SH-SY5Y (cell line): Measurements from ENCODE around the gene ITGBL1.
A peak's percentile ranks its signal among the peaks of the same experiment; 100 is the strongest.

Experiments used
- GATA2 ChIP-seq: IDR thresholded peaks from 2 replicates; pipeline ENCODE4 v1.6.1; 2011; ENCODE audit warnings: mild to moderate bottlenecking, low read depth, low read length
- GATA3 ChIP-seq: IDR thresholded peaks from 2 replicates; pipeline ENCODE4 v1.6.1; 2011; ENCODE audit warnings: low read depth, mild to moderate bottlenecking, low read length, moderate library complexity

Gene ITGBL1

GRCh38 chr13:101726681-101727080 lies 274.2 kb downstream of the ITGBL1 start:
- TF ChIP-seq GATA3 (no peak), GATA2 (no peak)

DNA sequence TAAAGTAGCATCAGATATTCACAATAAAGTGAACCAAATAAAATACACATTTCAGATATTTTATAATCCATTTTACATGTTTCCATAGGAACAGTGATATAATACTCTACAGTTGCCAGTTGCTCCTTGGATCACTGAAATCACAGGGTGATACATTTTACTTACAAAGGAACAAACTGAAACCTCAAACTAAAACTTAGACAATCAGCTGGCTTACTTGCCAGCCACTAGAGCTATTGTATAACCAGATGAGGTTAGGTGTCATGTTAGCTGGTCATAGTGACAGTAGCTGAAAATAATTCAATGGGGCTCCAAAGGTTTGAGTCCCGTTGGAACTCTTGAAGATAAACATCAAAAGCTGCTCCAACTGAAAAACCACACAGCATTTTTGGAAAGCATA lies 274.6 kb downstream of the ITGBL1 start:
- no peak for TF ChIP-seq GATA3
- TF ChIP-seq GATA2, result no peak

GRCh38 chr13:101728021-101728420 lies 275.5 kb downstream of the ITGBL1 start:
- TF ChIP-seq GATA3 (no peak), GATA2 (no peak)

DNA sequence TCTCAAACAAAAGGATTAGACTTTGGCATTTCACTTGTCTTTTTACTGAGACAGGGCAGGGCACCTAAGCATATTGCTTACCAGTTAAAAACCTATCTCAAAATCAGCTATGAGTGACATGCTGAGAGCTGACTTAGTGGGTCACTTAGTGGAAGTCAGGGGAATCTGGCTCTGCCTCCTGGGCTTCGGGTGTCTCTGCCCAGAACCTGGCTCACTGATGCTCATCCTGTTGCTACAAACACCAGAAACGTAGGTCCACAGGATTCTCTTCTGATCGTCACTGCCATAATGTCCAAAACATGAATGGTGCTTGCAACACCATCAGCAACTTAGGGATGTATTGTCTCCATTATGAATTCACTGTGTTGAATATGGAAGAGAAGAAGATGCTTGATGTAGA lies 276.1 kb downstream of the ITGBL1 start:
- TF ChIP-seq GATA2, result no peak
- TF ChIP-seq GATA3, result no peak

DNA sequence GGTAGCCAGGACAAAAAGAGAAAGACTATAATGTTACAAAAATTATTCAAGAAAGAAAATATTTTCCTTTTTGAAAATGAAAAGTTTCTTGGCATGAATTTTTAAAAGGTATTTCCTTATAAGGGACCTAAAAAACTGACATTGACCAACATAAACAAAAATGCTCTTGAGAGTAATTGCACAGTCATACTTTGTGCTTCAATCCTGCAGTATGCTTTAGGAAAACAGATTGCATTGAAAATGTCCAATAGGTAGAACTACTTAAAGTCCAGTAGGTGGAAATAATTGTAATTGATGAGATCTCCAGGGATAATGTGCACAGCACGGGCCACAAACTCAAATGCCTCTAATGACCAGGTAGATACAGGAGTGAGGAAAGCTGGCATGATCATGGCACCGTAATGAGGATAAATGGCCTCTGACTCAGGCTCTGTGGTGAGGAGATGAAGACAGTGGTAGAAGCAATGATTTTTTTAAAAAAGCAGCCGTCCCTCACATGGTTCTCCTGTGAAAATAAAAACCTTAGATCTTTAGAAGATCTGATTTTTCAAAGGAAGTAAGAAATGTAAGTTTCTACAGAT lies 278.0 kb downstream of the ITGBL1 start:
- TF ChIP-seq GATA3 (no peak), GATA2 (no peak)

GRCh38 chr13:101736566-101736965 lies 284.1 kb downstream of the ITGBL1 start:
- TF ChIP-seq GATA2 (no peak), GATA3 (no peak)

GRCh38 chr13:101738336-101738735 lies 285.9 kb downstream of the ITGBL1 start:
- TF ChIP-seq GATA2 (no peak), GATA3 (no peak)

DNA sequence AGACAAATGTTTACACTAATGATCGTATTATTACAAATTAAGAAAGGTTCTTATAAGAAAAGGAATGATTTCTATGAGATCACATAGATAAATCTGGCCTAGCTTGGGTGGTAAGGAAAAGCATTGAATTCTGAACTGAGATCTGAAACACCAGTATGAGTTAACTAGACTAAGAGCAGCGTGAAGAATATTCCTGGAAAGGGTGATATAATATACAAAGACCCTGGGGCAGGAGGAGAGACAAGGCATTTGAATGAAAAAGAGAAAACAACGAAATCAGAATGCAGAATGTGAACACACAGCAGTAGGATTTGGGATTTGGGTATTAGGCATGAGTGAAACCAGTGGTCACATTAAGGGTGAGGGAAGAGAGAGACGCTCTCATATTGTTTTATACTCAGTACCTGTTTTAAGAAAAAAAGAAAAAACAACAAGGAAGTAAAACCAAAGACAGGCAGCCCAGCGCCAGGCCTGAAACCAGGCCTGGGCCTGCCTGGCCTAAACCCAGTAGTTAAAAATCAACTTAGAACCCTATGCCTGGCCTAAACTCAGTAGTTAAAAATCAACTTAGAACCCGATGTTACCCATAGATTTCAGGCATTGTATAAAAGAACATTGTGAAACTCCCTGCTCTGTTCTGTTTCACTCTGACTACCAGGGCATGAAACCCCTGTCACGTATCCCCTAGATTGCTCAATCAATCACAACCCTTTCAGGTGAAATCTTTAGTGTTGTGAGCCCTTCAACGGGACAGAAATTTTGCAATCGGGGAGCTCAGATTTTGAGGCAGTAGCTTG lies 287.1 kb downstream of the ITGBL1 start:
- TF ChIP-seq GATA2 (no peak), GATA3 (no peak)

GRCh38 chr13:101746513-101746912 lies 294.0 kb downstream of the ITGBL1 start:
- TF ChIP-seq GATA3 (no peak), GATA2 (no peak)

- TF ChIP-seq GATA2 (no peak), GATA3 (no peak)
Measured at GRCh38 chr13:101747039-101747438, 294.6 kb downstream of the ITGBL1 start.

GRCh38 chr13:101749584-101749983 lies 297.1 kb downstream of the ITGBL1 start:
- TF ChIP-seq GATA3 (no peak), GATA2 (no peak)

GRCh38 chr13:101751488-101751887 lies 299.0 kb downstream of the ITGBL1 start:
- TF ChIP-seq GATA2, result no peak
- TF ChIP-seq GATA3, result no peak

GRCh38 chr13:101752432-101752831 lies 300.0 kb downstream of the ITGBL1 start:
- TF ChIP-seq GATA3 (no peak), GATA2 (no peak)

- TF ChIP-seq GATA3 (no peak), GATA2 (peak; percentile 12; the same call in 1 of the 2 replicates)
Measured at GRCh38 chr13:101755228-101755887, 302.9 kb downstream of the ITGBL1 start.
